Glutamatergic neuron (in vitro differentiated cells): ENCODE results near the gene KLF3. TPM values are rescaled to one million over a fixed set of nuclear protein-coding genes. Genes with fewer than 3 reads are reported as not detected.

ENCODE experiments used
- DNase-seq: peaks from one replicate; pipeline ENCODE4 v3.0.0; 2022
- H3K27ac Mint-ChIP-seq: one replicate; pipeline ENCODE4 v1.8.0; 2020; ENCODE audit warnings: mild to moderate bottlenecking, mixed read lengths, inconsistent platforms; ENCODE audit not compliant: unreplicated experiment
- H3K27me3 Mint-ChIP-seq: one replicate; pipeline ENCODE4 v1.8.0; 2020; ENCODE audit warnings: mild to moderate bottlenecking, moderate library complexity, mixed read lengths, inconsistent platforms; ENCODE audit not compliant: unreplicated experiment
- H3K36me3 Mint-ChIP-seq: one replicate; pipeline ENCODE4 v1.8.0; 2020; ENCODE audit warnings: mild to moderate bottlenecking, mixed read lengths, inconsistent platforms; ENCODE audit not compliant: unreplicated experiment
- H3K4me1 Mint-ChIP-seq: one replicate; pipeline ENCODE4 v1.8.0; 2020; ENCODE audit warnings: mild to moderate bottlenecking, low read depth, mixed read lengths, inconsistent platforms; ENCODE audit not compliant: unreplicated experiment
- H3K4me3 Mint-ChIP-seq: one replicate; pipeline ENCODE4 v1.8.0; 2020; ENCODE audit warnings: mild to moderate bottlenecking, mixed read lengths, inconsistent platforms; ENCODE audit not compliant: unreplicated experiment
- H3K9me3 Mint-ChIP-seq: one replicate; pipeline ENCODE4 v1.8.0; 2020; ENCODE audit warnings: mild to moderate bottlenecking, moderate library complexity, mixed read lengths, inconsistent platforms; ENCODE audit not compliant: unreplicated experiment
- CTCF ChIP-seq: fragments of 200-600 bp; sonication (generic); IDR thresholded peaks from one replicate; pipeline ENCODE4 v1.5.0; 2021; ENCODE audit not compliant: partially characterized antibody, unreplicated experiment
- total RNA-seq: library from RNA; stranded (reverse); fragmentation: NEBNext Ultra II Directional; extraction: Animal tissue kit (Norgen Biotek cat#: 25700); gene quantifications from one replicate; pipeline ENCODE4 v1.2.1, GENCODE V29; 2021; ENCODE audit not compliant: unreplicated experiment

KLF3 gene
- total RNA-seq, 1 donor from 2014 or later = 38.4 TPM

- Mint-ChIP-seq H3K4me1 (peaks cover 29% of the 10 kb centered on the region), H3K36me3 (peaks cover 4% of the 10 kb centered on the region)
Observed at GRCh38 chr4:38665551-38666411, 1.8 kb downstream of the KLF3 start.

GRCh38 chr4:38666766-38667084, 2.7 kb downstream of the KLF3 start:
- H3K4me3 Mint-ChIP-seq = peak overlapping the region; percentile 97
- peaks cover 10% of the 10 kb centered on the region for H3K27me3 Mint-ChIP-seq
- H3K27ac Mint-ChIP-seq = peak overlapping the region; percentile 99
- DNase-seq = no peak
- peaks cover 4% of the 10 kb centered on the region for H3K36me3 Mint-ChIP-seq
- peaks cover 35% of the 10 kb centered on the region for H3K4me1 Mint-ChIP-seq
- no peak for TF ChIP-seq CTCF
- peaks cover 27% of the 10 kb centered on the region for H3K9me3 Mint-ChIP-seq

More at GRCh38 chr4:38665551-38666411, 1.8 kb downstream of the KLF3 start:
- Mint-ChIP-seq H3K27ac (peak overlapping the region; percentile 99), H3K27me3 (peaks cover 10% of the 10 kb centered on the region), H3K4me3 (peak overlapping the region; percentile 97), H3K9me3 (peaks cover 29% of the 10 kb centered on the region)
- DNase-seq = no peak
- no peak for TF ChIP-seq CTCF

- peaks cover 9% of the 10 kb centered on the region for H3K27me3 Mint-ChIP-seq
- H3K4me3 Mint-ChIP-seq = peak overlapping the region; percentile 97
- TF ChIP-seq CTCF = no peak
- DNase-seq = peak; percentile 48
- peak overlapping the region; percentile 99 for H3K27ac Mint-ChIP-seq
- peaks cover under 1% of the 10 kb centered on the region for H3K36me3 Mint-ChIP-seq
- H3K9me3 Mint-ChIP-seq = peaks cover 24% of the 10 kb centered on the region
- H3K4me1 Mint-ChIP-seq = peaks cover 36% of the 10 kb centered on the region
Observed at GRCh38 chr4:38667085-38667893, 3.3 kb downstream of the KLF3 start.

- peaks cover 21% of the 10 kb centered on the region for H3K9me3 Mint-ChIP-seq
- DNase-seq = no peak
- H3K27ac Mint-ChIP-seq = no peak overlapping the region
Observed at GRCh38 chr4:38668203-38668971, 4.4 kb downstream of the KLF3 start.

More at GRCh38 chr4:38668203-38668971, 4.4 kb downstream of the KLF3 start:
- Mint-ChIP-seq H3K4me1 (peaks cover 45% of the 10 kb centered on the region), H3K36me3 (no peaks in the 10 kb centered on the region), H3K4me3 (peak overlapping the region; percentile 38), H3K27me3 (peaks cover 9% of the 10 kb centered on the region)
- TF ChIP-seq CTCF = no peak
